Amniotic epithelial cell (primary cell): ENCODE results near the gene RFX2.

ENCODE experiments used
- DNase-seq: peaks from one replicate; pipeline ENCODE4 v3.0.0-alpha.2; 2010; ENCODE audit warnings: low read depth

RFX2 gene

DNA sequence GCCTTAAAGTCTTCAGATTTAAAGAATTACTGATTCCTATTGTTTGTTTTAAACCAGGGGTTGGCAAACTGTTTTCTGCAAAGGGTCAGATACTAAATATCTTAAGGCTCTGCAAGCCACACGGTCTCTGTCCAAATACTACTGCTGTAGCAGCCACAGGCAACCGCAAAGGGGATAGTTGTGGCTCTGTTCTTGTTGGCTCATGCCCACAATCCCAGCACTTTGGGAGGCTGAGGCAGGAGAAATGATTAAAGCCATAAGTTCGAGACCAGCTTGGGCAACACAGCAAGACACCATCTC lies 154.7 kb downstream of the RFX2 start:
- no peak for DNase-seq

DNA sequence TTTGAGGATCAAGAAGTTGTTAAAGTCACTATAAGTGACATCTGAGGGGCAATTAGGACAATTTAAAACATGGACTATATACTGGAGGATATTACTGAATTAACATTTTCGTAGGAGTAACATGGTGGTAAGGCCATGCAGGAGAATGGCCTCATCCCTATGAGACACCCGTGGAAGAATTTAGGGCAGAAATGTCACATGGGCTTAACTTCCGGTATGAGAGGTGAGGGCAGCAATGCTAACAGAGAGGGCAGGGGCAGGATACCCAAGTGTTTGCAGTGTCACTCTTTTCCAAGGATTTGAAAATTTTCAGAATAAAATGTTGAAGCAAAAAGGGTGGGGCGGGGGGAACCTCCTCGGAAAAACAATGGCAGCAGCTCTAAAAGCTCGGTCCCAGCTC lies 156.0 kb downstream of the RFX2 start:
- DNase-seq = no peak

DNA sequence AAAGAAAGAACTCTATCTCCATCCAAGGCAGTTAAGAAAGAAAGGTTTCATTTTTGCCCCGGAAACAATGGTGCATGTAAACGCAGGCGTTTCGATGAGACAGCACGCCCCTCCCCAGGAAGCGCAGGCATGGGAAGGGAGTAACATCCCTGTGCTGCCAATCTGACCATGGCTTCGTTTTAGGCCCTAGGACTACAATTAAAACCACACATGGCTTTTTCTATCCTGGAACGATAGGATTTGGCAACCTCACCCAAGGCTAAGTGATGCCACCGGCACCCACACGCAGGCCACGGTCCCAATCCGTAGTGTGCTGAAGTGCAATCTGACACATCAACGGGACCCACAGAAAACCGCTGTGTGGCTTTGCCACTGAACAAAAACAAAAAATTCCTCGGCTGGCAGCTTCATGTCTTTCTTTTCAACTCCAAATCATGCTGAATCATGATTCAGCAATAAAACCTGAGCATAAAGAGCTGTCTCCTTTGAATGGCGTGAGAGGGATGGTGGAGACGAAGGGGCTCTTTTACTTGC lies 156.6 kb downstream of the RFX2 start:
- no peak for DNase-seq

DNA sequence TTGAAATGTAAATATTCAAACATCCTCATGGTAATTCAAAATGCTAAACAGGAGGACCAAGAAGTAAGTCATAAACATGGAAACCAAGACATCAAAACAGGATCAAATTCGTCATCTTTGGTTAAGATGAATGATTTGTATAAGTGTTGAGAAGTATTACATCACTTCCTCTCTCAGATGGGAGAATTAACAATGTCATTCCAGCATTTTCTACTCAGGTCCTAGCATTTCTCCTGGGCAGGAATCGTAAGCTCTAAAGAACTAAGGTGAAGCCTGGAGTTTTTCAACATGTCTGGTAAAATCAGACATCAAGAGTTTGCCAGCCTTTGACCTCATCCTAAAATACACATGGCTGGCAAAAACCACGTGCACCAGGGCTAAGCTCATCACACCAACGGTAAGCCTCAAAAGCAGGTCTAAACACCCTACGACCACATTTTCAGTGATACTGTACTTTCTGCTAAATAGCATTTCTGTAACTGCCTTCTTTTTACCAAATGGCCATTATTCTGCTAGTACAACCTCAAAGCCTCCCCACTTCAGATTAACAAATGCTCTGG lies 157.2 kb downstream of the RFX2 start:
- DNase-seq = peak; percentile 64

DNA sequence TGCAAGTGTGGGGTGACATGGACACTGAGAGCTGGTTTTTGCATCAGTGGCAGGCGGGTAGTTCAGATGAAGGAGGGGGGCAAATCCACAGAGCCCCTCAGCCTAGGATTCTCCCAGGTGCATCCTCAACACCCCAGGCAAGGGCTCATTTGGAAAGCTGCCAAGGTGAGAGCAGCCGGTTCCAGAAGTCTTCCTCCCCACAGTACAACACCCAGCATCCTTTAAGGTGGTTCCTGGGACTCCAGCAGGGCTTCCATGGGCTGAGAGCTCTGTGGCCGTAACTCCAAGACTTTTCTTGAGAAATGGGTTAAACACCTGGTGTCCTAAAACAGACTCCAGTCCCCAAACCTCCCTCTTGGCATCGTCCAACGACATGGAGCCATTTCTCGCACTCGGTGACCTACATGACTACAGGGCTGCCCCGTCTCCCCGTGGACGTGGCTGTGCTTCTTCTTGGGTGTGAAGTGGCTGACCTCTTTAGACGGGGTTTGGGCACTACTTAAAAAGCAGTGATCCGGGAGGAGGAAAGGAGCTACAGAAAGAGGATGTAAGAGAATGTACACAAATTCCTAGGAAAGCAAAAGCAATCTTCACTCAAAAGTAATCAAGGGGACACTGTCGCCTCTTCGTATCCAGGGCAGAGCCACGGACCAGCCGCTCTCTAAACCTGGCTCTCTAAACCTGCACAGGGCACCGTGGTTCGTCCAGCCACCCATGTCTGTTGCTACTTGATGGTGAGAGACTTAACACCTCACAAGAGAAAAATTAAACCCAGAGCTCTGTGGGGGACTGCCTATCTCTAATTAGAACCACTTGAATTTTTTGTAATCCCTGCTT lies 157.9 kb downstream of the RFX2 start:
- no peak for DNase-seq

DNA sequence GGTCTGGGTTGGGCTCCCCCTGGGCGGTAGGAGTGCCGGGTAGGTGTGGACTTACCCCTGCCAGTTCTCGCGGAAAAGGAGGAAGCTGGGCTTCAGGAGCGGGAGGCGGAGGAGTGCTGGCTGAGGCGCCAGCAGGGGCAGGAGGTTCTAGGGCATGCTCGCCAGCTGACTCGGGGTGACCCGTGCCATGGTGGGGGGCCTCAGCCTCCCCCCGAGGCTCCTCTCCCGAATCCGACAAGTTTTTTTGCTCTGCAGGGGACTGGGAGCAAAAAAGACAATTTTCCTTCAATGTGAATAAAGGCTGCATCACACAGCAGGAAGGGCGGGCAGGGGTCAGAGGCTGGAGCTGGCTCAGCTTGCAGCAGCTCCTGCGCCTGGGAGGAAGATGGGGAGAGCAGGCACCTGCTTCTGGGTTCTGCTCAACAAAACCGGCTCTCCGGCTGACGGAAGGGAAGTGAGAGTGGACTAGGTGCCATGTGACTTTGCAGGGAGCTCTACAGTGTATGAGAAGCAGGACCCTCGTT lies 158.9 kb downstream of the RFX2 start:
- no peak for DNase-seq

DNA sequence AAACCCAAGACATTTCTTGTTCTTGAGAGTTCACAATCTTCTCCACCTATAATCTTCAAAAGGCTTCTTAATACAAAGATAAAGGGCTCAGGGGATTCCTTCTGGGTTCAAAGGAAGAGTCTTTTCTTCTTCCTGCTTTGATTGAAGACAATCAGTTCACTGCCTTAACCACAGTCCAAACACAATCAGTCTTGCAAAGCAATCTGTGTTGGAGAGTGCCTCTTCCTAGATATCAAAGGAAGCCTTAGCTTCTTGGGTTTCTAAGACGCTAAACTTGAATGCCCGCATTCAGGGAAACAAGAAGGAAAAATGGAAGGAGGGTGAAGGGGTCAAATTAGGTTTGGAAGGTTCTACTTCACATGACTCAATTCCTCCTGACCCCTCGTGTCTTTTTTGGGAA lies 159.6 kb downstream of the RFX2 start:
- DNase-seq = no peak

DNA sequence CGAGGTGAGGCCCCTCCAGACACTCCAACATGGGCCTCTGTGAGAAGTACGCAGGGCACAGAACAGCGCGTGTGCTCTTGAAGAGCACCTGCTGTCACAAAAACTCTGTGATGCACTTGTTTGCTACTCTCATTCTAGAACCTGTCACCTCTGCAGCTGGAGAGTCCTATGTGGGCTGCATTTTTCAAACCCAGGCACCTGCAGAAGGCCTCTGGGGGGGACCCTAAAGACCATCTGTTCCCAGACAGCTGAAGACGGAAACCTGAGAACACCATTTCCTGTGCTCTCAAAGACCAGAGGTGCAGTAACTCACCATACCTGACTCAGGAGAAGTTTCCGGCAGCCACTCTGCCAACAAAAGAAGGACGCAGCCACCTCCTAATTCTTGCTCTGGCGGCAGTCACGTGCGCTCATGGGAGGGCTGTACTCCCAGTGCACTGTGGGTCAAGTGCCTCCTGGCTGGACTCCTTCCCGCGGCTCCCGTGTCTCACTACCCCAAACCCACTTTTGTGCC lies 160.5 kb downstream of the RFX2 start:
- DNase-seq = no peak

DNA sequence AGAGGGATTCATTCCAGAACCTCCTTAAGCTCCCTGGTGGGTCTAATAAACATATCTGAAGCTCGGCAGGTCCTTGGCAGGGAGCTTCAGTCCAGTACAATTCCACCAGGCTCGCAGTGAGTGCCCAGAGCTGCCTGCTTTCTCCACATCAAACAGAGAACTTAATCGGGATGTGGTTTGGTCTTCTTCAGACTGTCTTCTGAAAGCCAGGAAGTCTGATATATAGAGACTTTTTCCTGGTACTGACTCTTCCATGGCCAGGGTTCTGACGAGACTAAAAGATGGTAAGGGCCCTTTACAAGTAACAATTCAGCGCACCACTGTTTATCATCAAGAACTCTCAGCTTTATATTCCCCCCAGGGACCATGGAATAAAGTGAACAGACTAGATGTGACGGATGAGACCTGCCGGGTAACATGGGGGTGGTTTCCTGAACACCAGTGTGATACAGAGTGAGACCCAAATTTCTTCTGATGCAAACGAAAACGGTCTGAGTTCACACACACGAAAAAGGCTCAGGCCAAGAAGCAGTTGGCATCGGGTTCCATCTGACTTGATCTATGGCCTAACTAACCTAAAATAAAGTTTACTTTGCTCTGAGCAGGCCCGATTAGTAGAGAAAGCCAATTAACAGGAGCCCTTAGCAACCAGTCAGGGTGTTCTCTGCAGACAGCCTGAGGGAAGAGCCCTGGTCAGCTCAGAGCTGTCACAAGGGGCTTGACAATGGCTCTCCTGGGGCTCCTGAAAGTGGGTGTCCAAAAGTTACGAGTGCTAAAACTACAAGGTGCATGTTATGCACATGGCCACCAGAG lies 161.3 kb downstream of the RFX2 start:
- peak; percentile 48 for DNase-seq

DNA sequence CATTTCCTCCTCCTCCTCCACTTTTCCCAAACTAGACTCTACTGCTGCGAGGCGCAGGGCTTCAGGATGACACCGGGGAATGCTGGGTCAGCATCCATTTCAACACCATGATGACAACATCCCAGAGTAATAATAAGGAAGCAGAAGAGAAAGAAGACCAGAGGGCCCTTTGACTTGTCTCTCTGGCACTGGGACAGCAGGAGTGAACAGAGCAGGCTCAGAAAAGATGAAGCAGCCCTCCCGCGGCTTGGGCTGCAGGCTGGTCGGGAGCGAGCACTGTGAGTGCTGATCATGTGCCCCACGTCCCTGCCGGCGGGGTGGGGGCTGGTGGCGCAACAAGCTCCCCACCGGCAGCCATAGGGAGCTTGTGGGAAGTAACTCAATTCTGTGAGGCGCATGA lies 162.9 kb downstream of the RFX2 start:
- DNase-seq = peak; percentile 81

DNA sequence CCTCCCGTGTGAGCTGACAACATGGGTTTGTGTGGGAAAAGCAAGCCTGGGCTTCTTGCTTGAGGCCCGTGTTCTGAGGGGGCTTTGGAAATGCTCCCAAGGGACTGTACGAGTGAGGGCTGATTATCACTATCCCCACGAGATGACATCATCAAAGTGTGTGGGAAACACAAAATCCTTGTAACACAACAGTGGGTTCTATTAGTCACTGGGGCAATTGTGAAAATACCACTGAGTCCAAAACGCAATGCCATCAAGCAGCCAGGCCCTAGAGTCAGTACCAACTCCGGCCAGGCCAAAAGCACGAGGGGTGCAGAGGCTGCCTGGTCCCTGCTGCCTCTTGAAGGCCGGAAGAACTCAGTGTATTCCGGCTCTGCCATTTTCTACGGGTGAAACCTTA lies 166.7 kb downstream of the RFX2 start:
- DNase-seq = peak; percentile 82
